Inflammatory macrophage treated with lipopolysaccharide for 4 hours (primary cell): ENCODE measurements around the gene IL24.

Experiments
- DNase-seq: peaks from one replicate; pipeline ENCODE4 v3.0.0-alpha.2; 2020

IL24 gene

GRCh38 chr1:206882555-206882954 is 14.7 kb upstream of the IL24 start:
- DNase-seq = peak; percentile 7

DNA sequence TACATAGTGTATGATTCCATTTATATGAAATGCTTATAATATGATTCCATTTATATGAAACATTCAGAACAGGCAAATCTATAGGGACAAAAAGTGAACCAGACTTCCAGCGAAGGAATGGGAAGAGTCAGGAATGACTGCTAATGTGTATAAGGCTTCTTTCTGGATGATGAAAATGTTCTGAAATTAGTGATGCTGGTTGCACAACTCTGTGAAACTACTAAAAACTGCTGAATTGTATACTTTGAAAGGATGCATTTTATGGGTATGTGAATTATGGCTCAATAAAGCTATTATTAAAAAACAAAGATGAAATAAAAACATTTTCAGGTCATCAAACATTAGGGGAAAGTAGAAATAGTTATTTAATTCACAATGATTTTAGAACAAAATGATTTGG is 14.1 kb upstream of the IL24 start:
- DNase-seq = no peak

DNA sequence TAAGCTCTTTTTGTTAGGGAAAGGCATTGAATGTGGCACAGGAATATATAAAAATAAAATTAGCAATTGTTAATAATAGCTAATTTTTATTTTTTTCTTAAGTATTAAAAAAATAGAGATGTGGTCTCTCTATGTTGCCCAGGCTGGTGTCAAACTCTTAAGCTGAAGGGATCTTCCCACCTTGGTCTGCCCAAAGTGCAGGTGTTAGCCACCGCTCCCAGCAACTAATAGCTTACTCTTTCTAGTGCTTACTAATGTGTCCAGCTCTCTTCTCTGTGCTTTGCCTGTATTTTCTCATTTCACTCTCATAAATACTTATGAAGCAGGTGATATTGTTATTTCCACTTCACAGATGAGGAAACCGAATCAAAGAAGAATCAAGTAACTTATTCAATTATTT is 13.4 kb upstream of the IL24 start:
- DNase-seq = no peak

- DNase-seq = no peak
These were observed 11.7 kb upstream of the IL24 start for GRCh38 chr1:206885341-206886060.

GRCh38 chr1:206886831-206887230 is 10.4 kb upstream of the IL24 start:
- no peak for DNase-seq

DNA sequence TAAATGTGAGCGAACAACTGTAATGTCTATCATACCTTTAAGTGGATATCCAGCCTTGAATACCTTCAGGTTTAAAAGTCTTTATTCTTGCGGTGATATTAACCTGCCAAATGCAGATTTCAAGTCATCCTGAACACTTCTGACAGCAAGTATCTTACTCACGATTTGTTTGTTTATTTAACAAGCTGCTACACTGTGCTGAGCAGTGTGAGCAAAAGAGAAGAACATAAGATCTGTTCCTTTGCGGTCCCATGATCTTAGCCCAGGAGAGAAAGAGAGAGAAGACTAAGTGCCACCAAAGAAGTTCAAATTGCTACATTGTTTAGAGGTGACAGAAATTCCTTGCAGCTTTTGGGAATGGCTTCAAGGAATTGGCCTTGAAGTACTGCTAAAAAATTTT is 9.5 kb upstream of the IL24 start:
- DNase-seq = no peak

GRCh38 chr1:206890125-206891060 is 6.8 kb upstream of the IL24 start:
- DNase-seq = peak; percentile 86

- peak; percentile 9 for DNase-seq
These were observed 5.8 kb upstream of the IL24 start for GRCh38 chr1:206891412-206891811.

DNA sequence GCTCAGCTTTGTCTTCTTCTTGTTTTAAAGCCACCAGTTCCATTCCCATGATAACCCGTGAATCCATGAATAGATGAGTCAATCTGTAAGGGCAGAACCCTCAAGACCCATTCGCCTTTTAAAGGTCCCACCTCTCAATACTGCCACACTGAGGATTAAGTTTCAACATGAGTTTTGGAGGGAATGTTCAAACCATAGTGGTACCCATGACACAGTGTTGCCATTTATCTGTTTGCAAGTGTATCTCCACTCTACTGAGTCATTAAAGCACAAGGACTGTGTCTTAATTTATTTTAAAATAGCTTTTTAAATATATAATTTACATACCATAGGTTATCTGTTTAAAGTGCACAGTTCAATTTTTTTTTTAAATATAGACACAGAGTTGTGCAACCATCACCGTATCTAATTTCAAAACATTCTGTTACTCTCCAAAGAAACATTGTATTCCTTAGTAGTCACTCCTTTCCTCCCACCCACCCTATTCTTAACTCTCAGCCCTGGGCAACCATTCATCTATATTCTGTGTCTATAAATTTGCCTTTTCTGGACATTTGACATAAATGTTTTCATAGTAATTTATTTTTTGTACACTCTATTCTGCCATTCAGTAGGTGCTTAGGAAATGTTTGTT is 4.8 kb upstream of the IL24 start:
- DNase-seq = no peak

- peak; percentile 8 for DNase-seq
These were observed 3.9 kb upstream of the IL24 start for GRCh38 chr1:206893380-206893779.

- DNase-seq = no peak
These were observed 1.9 kb upstream of the IL24 start for GRCh38 chr1:206895325-206895724.

DNA sequence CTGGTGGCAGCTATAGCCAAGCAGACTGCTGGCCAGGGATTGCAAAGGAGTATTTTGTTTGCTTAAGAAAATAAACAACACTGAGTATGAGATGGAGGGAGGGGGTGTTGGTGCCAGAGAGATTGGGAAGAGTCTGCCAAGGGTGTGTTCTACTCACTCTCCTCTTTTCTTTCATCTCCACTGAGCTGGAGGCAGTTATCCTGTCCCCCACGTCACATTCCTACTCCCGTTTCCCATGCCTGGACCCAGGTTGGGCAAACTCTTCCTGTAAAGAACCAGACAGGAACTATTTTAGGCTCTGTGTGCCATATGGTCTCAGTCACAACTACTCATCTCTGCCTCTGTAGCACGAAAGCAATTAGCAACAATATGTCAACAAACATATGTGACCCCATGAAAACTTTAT is 1.4 kb upstream of the IL24 start:
- DNase-seq = no peak

DNA sequence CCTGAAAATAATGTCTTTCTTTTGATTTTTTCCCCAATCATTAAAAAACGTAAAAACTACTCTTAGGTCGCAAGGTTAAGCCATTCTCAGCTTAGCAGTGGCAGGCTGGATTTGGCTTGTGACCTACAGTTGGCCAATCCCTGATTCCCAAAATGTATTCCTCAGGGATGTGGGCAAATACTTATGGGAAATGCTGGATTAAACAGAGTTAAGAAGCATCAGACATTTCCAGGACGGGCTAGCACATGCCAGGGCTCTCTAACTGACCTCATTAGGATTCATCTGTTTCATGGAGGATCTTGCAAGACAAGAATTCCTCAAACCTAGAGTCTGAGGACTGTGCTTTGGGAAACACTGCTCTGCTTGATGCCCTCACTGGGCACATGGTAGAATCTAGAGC is 982 bp upstream of the IL24 start:
- no peak for DNase-seq

- no peak for DNase-seq
These were observed 1.1 kb downstream of the IL24 start for GRCh38 chr1:206898089-206898914.

- DNase-seq = no peak
These were observed 1.7 kb downstream of the IL24 start for GRCh38 chr1:206898915-206899431.

- DNase-seq = no peak
These were observed 2.5 kb downstream of the IL24 start for GRCh38 chr1:206899717-206900116.

DNA sequence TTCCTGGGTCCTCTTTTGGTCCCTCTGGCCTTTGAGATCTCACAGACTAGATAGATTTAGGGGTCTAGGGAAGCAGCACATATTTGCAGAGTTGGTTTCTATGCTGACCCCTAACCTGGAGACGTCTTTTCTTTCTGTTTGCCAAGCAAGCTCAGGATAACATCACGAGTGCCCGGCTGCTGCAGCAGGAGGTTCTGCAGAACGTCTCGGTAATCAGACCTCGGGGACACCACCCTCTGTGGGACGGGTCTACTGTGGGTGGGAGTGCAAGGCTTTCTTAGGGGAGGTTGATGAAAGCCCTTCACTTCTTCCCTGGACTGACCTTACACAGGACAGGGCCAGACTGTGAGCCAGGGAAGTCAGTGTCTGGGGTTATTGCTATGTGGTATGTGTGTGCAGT is 2.9 kb downstream of the IL24 start:
- DNase-seq = no peak

DNA sequence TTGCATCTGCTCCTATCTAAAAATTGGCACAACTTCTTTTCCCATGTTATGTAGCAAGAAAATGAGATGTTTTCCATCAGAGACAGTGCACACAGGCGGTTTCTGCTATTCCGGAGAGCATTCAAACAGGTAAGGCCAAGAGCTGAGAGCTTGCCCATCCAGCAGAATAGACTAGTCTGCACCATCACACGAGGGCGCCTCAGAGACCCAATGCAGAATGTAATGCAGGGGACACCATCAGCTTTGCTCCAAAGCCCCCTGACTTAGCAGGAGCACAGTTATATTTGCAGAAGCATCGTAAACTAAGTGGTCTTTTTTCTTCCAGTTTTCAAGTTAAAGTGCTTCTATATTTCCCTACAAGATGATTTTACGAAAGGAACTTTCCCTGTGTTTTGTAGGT is 4.7 kb downstream of the IL24 start:
- no peak for DNase-seq

DNA sequence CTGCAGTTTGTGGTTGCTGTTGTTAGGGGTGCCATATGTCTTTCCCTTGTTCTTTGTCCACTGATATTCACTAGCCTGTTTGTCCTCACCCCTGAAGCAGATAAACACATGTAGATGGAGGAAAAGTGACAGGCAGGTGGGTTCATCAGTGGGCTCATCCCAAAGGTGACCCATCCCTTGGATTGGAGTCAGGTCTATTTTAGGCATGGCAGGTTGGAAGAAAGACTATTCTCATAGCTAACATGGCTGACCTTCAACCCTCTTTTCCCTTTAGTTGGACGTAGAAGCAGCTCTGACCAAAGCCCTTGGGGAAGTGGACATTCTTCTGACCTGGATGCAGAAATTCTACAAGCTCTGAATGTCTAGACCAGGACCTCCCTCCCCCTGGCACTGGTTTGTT is 5.5 kb downstream of the IL24 start:
- no peak for DNase-seq

DNA sequence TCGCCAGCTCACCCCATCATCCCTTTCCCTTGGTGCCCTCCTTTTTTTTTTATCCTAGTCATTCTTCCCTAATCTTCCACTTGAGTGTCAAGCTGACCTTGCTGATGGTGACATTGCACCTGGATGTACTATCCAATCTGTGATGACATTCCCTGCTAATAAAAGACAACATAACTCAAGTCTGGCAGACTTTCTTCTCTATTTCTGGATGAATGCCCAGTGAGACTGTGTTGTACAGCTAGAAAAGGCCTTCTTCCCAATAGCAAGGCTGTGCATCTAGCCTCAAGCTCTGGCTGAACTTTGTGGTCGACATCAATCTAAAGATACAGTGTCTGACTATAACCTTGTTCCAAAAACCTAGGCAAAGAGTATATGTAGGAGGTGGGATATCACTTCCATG is 6.4 kb downstream of the IL24 start:
- DNase-seq = no peak

DNA sequence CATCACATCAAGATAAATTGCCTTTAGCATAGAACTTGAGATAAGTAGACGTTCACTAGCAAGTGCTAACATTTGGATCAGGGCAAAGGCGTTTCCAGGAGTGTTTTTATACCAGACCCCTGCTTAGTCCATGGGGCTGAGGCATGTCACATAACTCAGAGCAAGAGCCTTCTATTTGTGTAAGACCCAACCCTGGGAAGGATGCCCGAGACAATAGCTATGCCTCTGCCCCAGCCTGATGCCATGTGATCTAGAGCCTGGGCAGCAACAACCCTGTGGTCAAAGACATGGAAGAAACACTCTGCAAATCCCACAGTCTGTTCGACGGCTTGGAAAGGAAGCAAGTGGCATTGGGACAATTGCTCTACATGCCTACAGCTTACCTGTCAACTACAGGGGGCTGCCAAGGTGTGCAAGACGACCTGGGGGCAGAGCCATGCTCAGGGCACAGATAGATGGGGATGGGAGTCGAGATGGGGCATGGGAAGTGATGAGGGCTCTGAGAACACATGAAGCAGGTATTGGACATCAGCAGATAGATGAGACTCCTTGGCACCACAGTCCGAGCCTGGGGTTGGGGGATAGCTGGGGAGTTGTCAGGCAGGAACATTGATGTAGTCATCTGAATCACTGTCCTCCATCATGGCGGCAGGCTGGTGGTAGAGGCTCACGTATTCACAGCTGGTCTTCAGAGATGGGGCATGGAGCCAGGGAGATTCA is 7.3 kb downstream of the IL24 start:
- no peak for DNase-seq
